GM21381 (cell line): ENCODE measurements around the gene PARD3.
"Not testable (repeated sequence)": the region's sequence is repeated elsewhere in the genome, so short reads cannot be mapped to it uniquely, and the experiment has no call there.

Experiments used
- ATAC-seq: cut with Tn5 transposase; IDR thresholded peaks from one replicate; pipeline ENCODE4 v1.9.1; 2021; ENCODE audit warnings: mild to moderate bottlenecking, moderate library complexity; ENCODE audit not compliant: unreplicated experiment

PARD3 gene

DNA sequence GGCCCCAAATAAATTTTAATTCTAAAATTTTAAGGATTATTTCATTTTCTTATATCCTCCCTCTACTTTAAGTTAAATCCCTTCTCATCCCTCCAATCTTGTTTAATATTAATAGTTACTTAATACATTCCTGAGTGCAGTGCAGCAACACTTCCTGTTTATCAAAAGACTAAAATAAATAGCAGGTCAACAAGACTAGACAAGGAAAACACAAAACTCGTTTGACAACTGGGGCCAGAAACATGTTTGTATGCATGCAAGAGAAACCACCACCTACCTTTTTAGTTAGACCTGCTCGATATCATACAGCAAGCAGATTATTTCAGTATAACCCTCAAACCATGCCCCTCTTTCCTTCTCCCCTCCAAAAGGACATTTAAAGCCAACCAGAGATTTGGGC is 95.8 kb downstream of the PARD3 start:
- no peak for ATAC-seq

DNA sequence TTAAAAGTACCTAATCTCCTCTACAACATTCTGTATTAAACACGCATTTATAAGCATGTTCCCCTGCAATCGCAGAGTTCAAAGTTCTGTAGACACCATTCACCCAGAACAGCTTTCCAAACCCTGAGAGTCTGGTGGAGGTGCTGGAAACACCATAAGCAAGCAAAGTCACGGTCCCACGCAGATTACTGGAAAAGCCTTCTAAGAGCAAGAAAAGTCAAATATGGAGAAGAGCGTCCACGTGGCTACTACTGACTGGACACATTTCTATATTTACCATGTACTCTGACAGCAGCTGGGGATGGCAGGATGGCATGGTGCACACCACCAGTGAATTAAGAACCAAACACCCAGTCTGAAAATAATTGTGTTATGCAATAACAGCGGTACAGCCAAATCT is 97.7 kb downstream of the PARD3 start:
- no peak for ATAC-seq

DNA sequence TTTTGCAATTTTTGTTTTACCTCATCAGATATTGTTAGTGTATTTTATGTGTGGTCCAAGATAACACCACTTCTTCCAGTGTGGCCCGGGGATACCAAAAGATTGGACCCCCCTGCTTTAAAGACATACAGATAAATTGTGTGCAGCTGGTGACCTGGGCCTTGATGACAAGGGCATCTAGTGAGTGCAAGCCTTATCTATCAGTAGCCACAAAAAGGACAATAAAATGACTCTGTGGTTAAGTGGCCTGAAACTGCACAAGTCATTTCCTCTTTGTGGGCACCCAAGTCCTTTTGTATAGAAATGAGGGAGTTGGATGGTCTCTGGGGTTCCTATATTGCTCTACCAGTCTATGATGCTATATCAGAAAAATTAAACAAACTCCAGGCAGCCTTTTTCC is 98.1 kb downstream of the PARD3 start:
- ATAC-seq: peak; percentile 73

DNA sequence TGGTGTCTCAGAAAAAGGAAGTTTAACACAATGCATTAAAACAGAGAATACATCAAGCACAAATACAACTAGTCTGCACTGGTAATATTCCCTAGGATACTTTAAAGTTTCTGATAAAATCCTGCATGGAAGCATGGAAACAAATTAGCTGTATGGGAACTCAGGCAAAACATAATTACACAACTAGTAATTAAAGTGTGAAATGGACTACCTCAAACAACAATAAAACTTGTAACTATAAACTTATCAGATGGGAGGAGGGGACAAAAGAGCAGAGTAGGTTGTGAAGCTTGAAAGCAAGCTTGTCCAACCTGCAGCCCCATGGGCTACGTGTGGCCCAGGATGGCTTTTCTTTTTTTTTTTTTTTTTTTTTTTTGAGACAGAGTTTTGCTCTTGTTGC is 98.9 kb downstream of the PARD3 start:
- no peak for ATAC-seq

DNA sequence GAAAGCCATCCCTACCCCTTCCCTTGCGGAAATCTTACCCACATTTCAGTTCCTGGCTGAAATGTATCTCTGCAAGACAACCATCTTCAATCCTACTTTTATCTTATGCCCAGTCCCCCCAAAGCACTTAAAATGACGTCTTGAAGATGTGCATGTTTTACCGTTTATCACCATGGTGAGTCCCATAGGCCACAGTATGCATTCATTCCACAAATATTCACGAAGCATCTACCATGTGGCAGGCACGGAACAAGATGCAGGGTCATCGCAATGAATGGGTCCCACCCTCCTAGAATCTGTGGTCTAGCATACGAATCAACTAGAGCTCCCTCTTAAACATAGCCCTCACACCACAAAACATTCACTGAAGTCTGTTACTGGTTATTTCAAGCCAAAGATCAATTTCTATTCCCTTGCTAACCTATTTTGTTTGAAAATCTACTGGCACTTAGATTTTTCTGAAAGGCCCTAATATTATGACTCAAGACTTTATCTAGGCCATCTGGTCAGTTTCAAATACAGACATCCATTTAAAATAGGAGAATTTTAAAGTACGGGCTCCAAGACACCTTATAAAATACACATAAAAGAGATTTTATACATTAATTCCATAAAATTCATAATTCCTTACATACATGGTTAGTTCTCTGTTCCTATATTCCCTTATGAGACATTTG is 99.4 kb downstream of the PARD3 start:
- ATAC-seq: no peak

DNA sequence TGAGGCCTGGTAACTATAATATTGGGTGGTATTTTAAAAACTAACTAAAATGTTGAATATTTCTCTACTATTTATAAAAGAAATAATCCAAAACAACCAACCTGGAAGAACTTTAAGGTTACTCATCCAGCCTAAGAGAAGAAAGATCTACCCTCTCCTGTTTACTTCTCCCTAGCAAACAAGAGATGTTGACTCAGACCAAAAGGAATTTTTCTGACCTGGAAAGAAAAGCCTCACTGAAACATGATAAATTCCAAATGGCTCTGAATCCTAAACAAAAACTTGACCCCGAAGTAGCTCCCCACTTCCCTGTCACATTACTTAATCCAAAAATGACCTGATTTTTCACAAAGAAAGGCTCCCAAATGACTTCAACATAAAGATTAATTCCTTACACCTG is 101.2 kb downstream of the PARD3 start:
- ATAC-seq: no peak

DNA sequence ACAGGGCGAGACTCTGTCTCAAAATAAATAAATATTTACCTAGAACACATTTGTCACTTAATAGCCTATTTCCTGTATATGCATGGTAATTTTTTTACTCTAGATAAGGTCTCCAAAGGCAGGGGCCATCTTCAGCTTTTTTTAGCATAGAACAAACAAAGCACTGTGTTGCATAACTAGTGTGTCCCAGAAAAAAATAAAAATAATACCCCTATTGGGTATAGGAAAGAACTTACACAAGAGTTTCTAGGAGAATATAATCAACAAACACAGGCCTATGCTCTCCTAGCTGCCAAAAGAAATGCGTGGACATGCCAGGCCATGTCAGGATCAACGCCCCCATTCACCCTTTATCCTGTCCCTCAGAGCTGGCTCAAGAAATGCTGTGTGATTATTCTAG is 103.6 kb downstream of the PARD3 start:
- no peak for ATAC-seq

DNA sequence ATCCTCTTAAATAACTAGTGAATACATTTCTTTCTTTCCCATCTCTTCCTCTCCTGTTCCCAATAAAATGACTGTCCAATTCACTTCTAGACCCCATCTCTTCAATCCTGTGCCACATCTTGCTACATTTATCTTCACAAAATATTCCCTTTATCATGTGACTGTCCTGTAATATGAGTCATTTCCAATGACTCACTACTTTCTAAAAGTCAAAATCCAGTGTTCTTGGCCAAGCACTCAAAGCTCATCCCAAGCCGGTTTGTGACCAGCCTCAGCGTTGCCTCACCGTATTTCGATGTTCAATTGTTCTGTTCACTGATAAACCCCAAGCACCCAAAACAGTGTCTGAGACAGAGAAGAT is 104.7 kb downstream of the PARD3 start:
- ATAC-seq: no peak

DNA sequence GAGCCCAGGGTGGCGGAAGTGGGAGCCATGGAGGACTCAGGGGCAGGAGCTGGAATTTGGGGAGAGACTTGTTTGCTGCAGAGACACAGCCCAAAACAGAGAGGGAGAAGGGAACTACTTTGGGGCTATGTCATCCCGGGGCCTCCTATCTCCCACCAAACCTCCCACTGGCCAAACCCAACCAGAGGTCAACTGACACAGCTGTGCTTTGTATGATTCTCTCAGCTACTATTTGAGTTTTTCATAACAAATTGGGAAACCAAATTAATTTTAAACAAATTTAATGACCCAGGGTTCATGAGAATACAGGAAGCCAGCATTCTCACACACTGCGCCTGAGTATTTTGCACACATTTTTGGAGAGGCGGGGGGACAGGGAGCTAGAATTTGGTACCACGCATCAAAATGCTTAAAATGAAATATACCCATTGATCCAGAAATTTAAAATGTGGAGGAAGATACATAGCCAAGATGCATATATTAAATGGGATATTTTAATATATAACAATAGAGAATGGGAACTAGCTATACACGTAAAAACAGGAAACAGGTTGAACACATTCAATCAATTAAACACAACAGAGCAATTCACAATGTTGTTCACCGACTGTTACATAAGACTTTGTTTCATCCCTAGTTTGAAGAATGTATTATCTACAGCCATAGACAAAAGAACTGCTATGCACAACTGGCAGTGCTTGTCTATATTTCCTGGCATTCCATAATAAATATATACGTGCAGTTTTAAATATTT is 105.3 kb downstream of the PARD3 start:
- ATAC-seq: no peak

DNA sequence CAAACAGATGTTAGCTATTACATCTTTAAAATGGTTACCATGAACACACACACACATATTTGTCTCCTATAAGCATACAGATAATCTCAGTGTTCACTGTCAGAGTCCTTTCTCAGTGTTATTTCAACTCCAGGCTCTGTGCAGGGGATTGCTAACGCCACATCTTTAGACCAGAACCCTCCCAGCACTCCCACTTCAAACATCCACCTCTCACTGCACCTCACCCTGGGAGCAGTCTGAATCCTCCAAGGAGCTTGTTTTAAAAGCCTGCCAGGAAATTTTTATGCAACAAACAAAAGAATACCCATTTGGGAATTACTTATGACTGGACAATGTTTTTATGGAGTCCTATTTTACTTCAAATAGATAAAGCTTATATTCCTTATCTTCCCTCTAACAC is 107.4 kb downstream of the PARD3 start:
- no peak for ATAC-seq

DNA sequence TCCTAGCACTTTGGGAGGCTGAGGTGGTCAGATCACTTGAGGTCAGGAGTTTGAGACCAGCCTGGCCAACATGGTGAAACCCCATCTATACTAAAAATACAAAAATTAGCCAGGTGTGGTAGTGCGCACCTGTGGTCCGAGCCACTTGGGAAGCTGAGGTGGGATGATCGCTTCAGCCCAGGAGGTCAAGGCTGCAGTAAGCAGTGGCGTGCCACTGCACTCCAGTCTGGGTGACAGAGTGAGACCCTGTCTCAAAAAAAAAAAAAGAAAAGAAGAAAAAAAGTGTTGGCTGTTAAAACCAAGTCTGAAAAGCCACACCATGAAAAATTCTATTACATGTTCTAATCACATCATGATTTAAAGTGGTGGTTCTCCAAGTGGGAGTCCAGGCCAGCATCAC is 108.1 kb downstream of the PARD3 start:
- not testable (repeated sequence) for ATAC-seq

DNA sequence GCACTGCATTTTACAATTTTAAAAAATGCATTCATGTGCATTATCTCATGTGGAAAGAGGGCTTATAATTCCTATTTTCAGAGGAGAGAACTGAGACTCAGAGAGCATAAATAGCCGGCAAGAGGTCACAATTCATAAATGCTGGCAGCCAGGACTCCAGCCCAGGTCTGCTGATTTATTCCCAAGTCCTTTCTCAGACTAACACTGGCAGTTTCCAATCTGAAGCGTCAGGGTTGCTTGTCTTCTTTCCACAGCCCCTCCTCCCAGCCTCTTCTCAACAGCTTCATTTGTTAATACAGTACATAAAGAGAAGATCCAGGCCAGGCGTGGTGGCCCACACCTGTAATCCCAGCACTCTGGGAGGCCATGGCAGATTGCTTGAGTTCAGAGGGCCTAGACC is 108.9 kb downstream of the PARD3 start:
- no peak for ATAC-seq

DNA sequence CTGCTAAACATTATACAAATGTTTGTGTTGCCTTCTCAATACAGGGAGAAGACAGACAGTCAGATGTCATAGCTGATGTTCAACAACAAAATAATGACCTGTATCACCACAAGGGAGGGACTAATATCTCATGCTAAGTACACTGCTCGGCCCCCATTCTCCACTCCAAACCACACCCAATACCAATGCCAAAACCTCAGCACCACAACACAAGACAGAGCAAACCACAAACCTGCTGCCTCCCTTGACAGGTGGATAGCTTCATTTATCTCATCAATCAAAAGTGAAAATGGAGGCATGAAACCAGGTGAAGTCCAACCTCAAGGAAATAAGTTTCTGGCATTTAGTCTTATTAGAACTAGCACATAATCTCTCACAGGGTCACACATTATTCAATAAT is 109.5 kb downstream of the PARD3 start:
- no peak for ATAC-seq

DNA sequence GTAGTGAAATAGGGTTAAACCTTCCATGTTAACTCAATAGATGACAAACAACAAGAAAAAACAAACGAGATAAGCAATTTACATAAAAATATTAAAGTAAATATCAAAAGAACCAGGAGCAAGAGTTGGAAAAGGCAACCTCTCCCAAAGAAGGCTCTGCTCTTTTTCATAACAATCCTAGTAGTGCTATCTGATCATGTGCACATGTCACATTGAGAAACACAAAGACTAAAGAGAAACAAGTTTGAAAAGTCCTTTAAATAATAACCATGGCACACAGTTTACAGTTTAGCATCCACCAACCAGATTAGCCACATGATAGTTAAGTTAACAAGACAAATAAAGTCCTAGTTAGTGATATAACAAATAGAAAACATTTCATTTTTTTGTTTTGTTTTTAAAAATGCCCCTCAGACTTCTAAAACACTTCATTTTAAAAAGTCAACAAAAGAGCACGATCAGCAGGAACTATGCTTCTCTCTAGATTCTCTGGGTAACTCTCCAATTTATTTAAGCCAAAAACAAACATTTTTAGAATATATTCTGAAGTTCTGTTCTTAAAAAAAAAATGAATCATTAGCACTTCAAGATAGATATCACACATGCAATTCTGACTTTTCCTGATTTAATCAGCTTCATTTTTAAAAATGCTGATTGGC is 110.4 kb downstream of the PARD3 start:
- no peak for ATAC-seq

DNA sequence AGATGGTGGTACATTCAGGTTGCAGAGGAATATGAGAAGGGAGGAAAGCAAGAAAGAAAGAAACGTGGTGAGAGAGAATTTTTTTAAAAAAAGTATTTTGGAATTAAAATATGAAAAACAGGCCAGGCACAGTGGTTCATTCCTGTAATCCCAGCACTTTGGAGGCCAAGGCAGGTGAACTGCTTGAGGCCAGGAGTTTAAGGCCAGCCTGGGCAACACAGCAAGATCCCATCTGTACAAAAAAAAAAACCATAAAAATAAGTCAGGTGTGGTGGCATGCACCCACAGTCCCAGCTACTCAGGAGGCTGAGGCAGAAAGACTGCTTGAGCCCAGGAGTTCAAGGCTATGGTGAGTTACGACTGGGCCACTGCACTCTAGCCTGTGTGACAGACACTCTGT is 112.1 kb downstream of the PARD3 start:
- no peak for ATAC-seq

DNA sequence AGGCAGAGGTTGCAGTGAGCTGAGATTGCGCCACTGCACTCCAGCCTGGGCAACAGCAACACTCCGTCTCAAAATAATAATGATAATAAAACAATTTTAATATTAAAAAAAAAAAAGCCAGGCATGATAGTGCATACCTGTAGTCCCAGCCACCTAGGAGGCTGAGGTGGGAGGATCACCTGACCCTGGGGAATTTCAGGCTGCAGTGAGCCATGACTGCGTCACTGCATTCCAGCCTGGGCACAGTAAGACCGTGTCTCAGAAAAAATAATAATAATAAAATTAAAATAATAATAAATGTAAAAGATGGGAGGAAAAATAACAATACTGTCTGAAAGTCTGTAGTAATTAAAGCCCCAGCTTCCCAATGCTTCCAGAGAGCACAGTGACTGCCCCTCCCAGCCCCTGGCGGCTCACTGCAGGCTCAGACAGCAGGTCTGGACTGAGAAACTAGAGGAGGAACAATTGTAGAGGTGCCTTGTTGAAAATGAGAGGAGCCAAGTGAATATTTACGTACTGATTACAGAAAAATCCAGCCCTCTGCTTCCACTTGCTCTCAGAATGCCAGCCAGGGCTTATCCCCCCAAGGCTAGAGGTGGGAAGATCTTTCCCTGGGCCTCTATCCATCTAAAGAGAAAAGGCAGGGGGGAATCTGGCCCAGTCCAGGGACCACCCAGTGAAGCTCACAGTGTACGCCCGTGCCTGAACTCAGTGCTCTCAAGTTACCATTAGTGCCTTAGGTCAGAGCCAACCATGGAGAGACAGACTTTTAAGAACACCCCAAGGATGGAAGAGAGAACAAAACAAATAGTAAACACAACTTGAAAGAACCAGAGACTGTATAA is 112.8 kb downstream of the PARD3 start:
- no peak for ATAC-seq

DNA sequence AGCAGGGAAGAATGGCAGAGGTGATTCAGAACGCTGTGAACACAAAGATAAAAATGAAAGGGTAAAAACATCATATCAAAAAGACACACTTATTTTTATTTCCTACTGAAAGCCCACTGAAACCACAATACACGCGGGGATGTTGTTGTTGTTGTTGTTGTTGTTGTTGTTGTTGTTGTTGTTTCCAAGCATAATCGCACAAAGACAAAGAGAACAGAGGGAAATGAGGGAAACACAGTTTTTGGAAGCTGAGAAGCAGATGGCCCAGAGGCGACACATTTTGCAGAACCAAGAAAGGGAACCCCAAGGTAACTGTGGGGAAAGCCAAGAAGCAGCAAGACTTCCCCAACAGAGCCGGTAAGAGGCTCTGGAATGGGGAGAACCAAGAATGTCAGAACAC is 113.9 kb downstream of the PARD3 start:
- no peak for ATAC-seq

DNA sequence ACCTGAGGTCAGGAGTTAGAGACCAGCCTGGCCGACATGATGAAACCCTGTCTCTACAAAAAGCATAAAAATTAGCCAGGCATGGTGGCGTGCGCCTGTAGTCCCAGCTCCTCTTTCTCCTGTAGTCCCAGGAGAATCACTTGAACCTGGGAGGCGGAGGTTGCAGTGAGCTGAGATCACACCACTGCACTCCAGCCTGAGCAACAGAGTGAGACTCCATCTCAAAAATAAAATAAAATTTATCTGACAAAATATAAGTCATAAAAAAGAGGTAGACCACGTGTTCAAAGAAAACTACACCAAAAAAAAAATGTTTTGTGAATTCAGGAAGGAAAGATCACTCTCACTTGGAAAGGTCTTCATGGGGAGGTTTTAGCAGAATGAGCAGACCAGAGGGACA is 114.3 kb downstream of the PARD3 start:
- ATAC-seq: not testable (repeated sequence)

DNA sequence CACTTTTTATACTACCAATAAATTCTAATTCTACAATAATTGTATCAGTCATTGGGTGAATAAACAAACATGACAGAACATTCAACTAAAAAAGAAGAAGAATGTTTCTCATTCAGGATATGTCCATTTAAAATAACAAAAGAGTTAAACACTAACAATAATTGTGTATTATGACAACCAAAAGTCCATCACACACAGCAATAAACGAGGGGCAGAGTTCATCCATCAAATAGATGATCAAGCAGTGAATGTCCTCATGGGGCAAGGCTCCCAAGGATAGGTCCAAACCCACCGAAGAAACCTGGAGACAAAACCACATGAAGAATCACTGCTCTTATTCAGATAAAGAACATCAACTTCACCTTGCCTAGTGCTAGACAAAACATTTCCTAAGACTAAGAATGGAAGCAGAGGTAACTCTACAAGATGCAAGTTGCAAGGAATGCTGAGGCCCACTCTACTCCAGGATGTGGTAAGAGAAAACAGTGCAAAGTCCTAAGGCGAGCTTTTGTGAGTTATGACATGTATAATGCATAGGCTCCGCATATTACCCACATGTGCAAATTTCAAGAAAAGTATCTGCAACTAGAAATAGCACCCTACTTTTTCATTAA is 115.1 kb downstream of the PARD3 start:
- ATAC-seq: no peak

DNA sequence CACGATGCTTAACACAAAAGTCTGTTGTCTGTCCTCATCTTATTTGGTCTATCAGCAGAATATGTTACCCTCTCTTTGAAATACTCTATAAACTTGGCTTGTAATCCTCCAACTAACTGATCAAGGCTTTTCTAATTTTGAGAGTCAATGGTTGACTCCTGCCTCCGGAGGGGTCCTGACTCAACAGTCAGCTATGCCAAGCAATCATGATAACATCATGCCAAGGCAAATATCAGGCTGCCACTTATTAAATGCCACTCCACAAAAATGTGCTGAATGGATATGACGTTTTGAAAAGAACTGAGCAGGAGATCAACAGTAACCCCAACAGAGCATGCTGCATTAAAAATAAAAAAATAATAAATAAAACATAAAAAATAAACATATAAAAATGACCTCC is 116.1 kb downstream of the PARD3 start:
- no peak for ATAC-seq

DNA sequence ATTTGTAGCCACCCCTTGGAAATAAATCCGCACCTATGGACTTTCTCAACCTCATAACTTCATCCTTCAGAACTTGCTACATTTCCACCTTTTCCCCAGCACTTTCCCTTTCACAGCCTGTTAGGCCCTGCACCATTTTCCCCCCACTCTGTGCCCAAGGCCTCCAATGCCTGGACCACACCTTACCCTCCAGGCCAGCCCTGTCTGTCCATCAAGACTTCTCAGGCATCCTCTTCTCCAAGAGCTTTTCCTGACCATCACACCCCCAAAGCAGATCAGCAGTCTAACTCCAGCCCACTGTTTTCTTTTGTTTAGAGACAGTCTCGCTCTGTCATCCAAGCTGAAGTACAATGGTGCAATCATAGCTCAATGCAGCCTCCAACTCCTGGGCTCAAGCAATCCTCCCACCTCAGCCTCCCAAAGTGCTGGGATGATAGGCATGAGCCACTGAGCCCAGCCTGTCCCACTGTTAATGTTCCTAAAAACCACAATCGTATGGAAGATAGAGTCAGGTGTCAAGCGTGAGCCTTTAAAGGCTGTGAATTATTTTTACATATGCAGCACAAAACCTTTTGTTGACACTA is 116.8 kb downstream of the PARD3 start:
- ATAC-seq: no peak
